Epithelial cell of umbilical artery (primary cell): ENCODE data around the gene HAPSTR1. TPM values are rescaled to one million over a fixed set of nuclear protein-coding genes. Genes with fewer than 3 reads are reported as not detected.

Source experiments
- total RNA-seq: library from RNA; depleted of rRNA; stranded (reverse); fragments of >200 nt; gene quantifications from 2 replicates; pipeline ENCODE4 v1.2.3, GENCODE V29; 2014

HAPSTR1 gene, protein sequence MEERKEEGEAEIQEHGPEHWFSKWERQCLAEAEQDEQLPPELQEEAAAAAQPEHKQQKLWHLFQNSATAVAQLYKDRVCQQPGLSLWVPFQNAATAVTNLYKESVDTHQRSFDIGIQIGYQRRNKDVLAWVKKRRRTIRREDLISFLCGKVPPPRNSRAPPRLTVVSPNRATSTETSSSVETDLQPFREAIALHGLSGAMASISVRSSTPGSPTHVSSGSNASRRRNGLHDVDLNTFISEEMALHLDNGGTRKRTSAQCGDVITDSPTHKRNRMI
- 64.3 and 81.2 TPM in 2 replicates for total RNA-seq

GRCh38 chr16:9090960-9091866 lies at the start of gene HAPSTR1:
TSS of gene HAPSTR1 (plus strand) at chr16:9091644. CDS start at chr16:9092045, 401 bp downstream.

Other genes with a start within 250 kb of the HAPSTR1 start
- 109 and 122 TPM in 2 replicates for gene CARHSP1, start 222.6 kb upstream of the HAPSTR1 start, total RNA-seq
- gene LITAFD, start 209.3 kb upstream of the HAPSTR1 start, total RNA-seq, result not detected in 2 replicates
- 41.0 and 65.9 TPM in 2 replicates for gene USP7, start 127.7 kb upstream of the HAPSTR1 start, total RNA-seq